NCI-H2196 (cell line): ENCODE results near the gene SP6.

ENCODE experiments used
- DNase-seq: peaks from one replicate; lab custom pipeline; 2025; ENCODE audit not compliant: unreplicated experiment; lab: John Stamatoyannopoulos, UW

Gene SP6

DNA sequence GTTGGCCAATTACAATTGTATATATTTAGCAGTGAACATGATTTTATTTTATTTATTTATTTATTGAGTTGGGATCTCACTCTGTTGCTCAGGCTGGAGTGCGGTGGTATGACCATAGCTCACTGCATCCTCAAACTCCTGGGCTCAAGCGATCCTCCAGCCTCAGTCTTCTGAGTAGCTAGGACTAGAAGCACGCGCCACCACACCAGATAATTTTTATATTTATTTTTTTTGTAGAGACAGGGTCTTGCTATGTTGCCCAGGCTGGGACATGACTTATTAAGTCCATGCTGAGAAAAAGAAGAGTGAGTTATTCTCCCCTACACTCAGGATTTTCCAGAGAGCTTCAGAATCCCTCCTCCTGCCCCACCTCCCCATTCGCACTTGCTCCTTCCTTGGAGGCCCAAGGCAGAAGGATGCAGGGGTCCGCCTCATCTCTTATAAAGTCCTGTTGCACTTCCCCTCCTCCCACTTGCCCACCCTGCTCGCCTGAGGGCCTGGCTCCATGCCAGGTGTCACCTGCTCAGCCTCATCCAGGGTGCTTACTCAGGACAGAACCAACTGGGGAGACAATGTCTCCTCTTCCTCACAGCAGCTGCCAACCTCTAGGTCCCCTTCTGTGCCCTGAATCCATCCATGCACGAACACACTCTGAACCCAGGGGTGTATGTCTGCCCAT lies 29.0 kb upstream of the SP6 start:
- no peak for DNase-seq

DNA sequence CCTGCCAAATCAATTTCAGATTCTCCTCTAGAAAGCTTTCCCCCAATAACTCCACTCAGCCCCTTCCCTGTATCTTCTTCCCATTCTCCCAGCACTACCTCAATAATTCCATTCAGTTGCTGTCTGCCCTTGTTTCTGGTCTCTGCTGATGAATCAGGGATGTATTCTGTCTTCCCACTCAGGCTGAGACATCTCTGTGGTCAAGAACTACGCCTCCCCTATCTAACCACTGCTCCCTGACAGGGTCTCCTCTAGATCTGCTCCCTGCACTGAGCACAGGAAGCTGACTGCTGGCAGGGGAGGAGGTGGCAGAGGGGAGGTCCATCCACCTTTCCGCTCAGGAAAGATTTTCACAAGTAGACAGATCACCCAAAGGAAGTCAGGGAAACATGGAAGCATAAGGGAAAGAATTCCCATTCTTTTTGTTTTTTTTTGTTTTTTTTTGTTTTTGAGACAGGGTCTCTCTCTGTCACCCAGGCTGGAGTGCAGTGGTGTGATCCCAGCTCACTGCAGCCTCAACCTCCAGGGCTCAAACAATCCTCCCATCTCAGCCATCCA lies 28.1 kb upstream of the SP6 start:
- DNase-seq = no peak

DNA sequence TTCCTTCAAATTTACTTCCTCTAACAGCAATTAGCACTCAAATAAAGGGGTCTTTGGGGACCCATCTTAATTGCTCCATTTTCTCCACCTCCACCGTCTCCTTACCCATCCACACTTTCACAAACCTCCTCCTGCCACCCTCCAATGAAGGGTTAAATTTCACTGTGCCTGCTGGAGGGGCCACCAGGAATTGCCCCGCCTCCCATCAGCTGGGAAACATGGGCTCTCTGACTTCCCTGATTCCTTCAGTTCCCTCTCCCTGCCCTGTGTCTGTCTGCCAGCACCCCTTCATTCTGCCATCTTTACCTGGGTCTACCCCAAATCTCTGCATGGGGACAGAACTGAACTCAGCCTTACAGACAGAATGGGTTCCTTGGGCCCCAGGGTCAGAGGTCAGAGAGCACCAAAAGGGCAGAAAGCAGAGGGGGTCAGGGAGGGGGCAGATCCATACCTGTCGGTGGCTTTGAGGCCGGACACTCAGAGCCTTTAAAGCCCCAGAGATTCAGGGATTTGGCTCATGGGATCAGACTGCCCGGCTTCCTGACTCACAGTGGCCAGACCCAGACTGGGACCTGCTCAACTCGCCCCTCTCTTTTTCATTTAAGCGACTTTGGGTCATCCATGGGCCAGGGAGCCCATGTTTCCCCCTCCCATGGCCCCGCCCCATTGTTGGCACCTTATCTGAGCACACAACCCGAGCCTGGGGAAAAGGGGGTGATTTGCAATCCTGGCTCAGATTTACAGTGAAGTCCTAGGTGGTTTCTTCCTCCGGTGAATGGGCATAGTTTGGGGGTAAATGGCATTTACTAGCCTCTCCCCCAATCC lies 27.5 kb upstream of the SP6 start:
- no peak for DNase-seq

- DNase-seq = no peak
These were observed 26.5 kb upstream of the SP6 start for GRCh38 chr17:47877368-47878034.

- no peak for DNase-seq
These were observed 24.3 kb upstream of the SP6 start for GRCh38 chr17:47875011-47875985.

DNA sequence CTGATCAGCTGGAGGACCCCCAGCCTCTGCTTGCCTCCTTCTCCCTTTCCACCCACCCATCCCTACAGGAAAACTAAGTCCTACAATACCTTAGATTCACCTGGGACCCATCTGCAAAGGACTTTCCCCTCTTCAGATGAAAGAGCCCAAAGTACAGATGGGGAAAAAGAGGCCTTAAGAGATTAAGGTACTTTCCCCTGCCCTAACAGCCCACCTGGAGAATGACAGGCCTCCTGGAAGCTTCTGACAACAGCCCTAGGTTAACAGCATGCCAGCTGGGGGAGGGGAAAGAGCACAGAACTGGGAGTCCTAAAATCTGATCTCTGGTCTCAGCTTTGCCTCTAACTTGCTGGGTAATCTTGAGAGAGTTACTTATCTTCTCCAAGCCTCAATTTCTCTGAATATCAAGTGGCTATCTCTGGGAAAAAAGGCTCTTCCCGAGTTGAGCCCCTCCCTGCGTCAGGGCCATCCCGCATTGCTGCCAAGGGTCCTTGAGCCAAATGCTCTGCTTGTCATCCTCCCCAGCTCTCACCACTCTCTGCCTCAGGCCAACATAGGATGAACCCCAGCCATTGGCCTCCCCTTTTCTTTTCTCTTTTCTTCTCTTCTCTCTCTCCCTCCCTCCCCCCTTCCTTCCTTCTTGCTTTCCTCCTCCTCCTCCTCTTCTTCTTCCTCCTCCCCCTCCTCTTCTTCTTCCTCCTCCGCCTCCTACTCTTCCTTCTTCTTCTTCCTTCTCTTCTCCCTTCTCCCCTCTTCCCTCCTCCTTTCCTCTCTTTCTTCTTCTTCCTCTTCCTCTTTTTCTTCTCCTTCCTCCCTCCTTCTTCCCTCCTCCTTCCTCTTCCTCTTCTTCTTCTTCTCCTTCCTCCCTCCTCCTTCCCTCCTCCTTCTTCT lies 22.5 kb upstream of the SP6 start:
- DNase-seq = no peak

GRCh38 chr17:47872651-47873161 lies 21.7 kb upstream of the SP6 start:
- DNase-seq = no peak

- no peak for DNase-seq
These were observed 21.2 kb upstream of the SP6 start for GRCh38 chr17:47872019-47872650.

GRCh38 chr17:47871048-47871447 lies 20.1 kb upstream of the SP6 start:
- no peak for DNase-seq

DNA sequence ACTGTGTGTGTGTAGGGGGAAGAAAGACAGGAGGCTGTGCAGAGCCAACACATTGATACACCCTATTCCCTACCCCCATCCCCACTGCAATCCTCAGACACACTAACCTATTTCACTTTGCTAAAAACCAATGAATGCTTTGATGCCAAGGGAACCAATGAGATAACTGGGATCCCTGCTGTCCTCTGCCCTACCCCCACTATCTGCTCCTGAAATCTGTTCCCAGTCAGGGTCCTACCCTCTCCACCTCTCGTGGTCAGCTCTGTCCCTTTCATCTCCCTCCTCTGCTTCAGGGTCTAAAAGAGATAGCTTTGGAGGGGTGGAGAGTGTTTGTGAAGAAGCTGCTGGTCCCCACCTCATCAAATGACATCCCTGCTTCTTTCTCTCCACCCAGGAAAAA lies 19.1 kb upstream of the SP6 start:
- DNase-seq = no peak

DNA sequence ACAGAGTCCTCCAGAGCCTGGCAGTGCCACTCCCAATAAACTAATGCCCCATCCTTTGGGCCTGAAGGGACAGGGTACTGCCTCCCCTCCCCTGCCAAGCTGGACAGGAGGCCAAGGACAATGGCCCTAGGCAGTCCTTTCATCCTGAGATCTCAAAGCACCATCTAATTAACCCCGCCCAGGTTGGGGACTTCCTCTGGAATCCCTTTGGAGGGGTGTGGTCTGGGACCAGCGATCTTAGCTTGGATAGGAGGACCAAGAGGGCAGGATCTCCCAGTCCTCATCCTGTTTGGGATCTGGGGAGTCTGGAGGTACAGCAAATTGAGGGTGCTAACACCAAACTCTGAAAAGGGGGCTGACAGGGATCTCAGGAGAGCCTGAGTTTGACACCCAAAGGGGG lies 18.2 kb upstream of the SP6 start:
- no peak for DNase-seq

DNA sequence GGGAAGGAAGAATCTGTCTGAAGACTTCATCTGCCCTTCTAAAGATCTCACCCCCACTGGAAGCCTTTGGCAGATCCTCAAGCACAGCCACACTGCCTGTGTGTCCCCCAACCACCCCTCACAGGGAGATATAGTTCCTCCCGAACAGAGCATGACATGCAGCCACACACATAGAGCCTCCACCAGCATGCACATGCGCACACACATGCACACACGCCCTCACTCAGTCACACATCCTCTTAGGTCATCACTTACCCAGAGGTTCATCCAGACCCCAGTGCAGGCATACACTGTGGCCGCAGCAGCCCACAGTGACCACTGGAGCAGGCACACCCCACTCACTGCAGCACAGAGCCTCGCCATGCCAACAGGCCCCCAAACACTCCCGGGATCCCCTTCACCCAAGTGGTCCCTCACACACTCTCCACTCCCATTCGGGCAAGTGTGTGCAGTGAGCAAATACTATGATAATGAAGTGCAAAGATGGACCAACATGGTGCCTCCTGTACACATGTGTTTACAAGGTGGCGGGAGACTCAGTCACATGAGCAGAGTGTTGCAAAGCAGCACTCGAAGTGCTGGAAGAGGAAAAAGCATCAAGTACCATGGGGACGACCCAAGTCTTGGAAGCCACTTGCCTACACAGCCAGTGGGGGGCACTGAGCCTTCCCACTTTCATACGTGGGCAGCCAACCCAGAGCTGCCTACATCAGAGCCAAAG lies 17.0 kb upstream of the SP6 start:
- DNase-seq = no peak

DNA sequence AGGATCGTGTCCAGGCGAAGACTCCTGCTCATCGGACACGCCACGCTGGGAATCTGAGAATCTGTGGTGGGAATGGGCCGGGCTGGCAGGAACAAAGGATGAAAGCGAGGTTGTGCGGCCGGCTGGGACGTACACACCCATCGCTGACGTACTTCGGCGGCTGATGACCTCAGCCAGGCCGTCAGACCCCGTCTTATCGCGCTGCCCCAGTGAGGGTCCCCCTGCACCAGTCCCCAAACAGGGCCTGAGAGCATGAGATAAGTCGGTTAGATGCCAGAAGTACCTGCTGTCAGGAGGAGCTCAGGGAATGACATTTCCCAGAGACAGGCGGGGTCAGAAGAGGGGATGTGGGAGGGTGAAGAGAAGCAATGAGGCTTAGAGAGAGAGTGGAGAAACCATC lies 16.0 kb upstream of the SP6 start:
- DNase-seq = no peak

DNA sequence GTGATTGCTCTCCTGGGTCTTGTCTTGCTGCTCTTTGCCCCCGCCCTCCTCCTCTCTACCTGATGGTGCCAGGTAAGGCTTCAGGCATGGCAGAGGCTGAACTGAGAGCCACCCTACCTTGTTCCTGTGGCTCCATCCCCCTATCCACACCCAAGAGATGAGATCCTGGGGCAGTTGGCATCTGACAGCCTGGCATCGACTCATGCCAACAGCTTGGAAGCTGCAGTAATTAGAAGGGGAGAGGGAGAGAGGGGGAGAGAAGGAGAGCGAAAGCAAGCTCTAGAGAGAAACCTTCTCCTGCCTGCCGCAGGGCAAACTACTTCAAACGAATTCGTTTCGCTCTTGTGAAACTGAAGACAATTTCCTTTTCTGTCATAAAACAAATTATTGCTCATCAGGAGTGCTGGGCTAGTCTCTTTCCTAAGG lies 13.8 kb upstream of the SP6 start:
- no peak for DNase-seq

- peak; percentile 18 for DNase-seq
These were observed 11.9 kb upstream of the SP6 start for GRCh38 chr17:47862621-47863440.

DNA sequence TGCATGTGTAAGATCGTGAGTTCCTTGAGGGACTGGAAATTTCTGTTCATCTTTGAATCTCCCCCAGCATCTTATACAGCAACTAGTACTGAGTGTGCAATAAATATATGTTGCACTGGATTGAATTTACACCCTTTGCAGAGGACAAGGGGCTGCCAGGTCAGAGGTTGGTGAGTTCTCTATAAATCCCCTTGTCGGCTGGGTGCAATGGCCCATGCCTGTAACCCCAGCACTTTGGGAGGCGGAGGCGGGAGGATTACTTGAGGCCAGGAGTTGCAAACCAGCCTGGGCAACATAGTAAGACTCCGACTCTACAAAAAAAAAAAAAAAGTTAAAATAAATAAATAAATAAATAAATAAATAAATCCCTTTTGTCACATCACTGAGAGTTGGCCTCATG lies 9.4 kb upstream of the SP6 start:
- DNase-seq = no peak
